Peyer's patch (tissue), 4 donors: ENCODE results near the gene GID8. TPM values are rescaled to one million over a fixed set of nuclear protein-coding genes. Genes with fewer than 3 reads are reported as not detected.

Source experiments
- DNase-seq, 3 donors: peaks; one replicate each; pipeline ENCODE4 v3.0.0-alpha.2; 2017 to 2019
- H3K27ac ChIP-seq, 4 donors: fragments of 200-600 bp; sonication (generic); one replicate each; pipeline ENCODE4 v1.5.1; 2016 to 2019
- H3K27me3 ChIP-seq, 2 donors: fragments of 200-600 bp; sonication (generic); one replicate each; pipeline ENCODE4 v1.5.1; 2019
- H3K36me3 ChIP-seq, 3 donors: fragments of 200-600 bp; sonication (generic); one replicate each; pipeline ENCODE4 v1.5.1; 2016 to 2019
- H3K4me1 ChIP-seq, 4 donors: fragments of 200-600 bp; sonication (generic); one replicate each; pipeline ENCODE4 v1.5.1; 2016 to 2019
- H3K4me3 ChIP-seq, 4 donors: fragments of 200-600 bp; sonication (generic); 1 replicate in 3 of 4; 2 replicates in 1 of 4; pipeline ENCODE4 v1.5.1; 2016 to 2019; ENCODE audit warnings: mild to moderate bottlenecking in 1 of 4
- H3K9me3 ChIP-seq, 4 donors: fragments of 200-600 bp; sonication (generic); one replicate each; pipeline ENCODE4 v1.5.1; 2016 to 2019; ENCODE audit warnings: mild to moderate bottlenecking in 1 of 4
- POLR2A ChIP-seq, 2 donors: fragments of 450-650 bp; IDR thresholded peaks; one replicate each; pipeline ENCODE4 v1.5.1; 2017; ENCODE audit warnings: antibody characterized with exemption in 2 of 2, mild to moderate bottlenecking in 2 of 2, moderate library complexity in 2 of 2
- total RNA-seq, 4 donors: library from RNA; depleted of rRNA; stranded (reverse); fragments of >200 nt; gene quantifications; one replicate each; pipeline ENCODE4 v1.1.0, GENCODE V29; 2016
- TF ChIP-seq, protein P1 (sequence below), 6 experiments: fragments of 450-650 bp in 4 of 6; fragments of 200-600 bp in 2 of 6; sonication (generic) in 1 of 6; IDR thresholded peaks; one replicate each; pipeline ENCODE4 v1.5.1; 2017 to 2019; ENCODE audit warnings: antibody characterized with exemption in 6 of 6, mild to moderate bottlenecking in 3 of 6, moderate library complexity in 1 of 6

GID8 gene
- total RNA-seq, 4 donors from 2014 or later: 22.3 to 26.5 (median 24.0) TPM

DNA sequence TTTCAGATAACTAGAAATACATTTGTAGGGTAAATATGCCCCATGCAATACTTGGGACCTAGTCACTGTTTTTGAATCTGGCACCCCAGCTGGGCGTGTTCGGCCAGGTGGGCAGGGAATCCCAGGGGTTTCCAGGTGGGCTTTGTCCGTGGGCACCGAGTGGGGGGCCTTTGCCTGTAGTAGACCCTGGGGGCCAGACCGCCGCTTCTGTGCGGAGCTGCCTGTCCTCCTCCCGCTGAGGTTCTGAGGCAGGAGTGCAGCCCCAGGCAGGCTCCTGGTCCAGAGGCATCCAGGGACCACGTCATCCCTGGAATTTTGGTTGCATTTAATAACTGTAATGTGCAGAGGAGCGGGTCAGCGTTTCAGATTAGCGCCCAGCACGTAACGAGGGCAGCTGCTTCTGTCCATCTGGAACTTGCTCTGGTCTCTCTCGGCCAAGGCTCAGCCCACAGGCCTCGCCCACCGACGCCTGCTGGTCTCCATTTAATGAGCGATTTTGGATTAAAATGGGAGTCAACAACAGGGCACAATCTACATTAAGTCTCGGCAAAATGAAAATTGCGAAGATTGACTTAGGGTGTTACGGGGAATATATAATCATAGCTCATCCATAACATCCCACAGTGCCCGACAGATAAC is 56.0 kb downstream of the GID8 start:
- no peak for DNase-seq
- Histone ChIP-seq H3K27me3 (no peaks in the 10 kb centered on the region), H3K4me3 (no peak overlapping the region), H3K36me3 (no peaks in the 10 kb centered on the region), H3K4me1 (no peaks in the 10 kb centered on the region), H3K9me3 (no peaks in the 10 kb centered on the region), H3K27ac (no peak overlapping the region)
- TF ChIP-seq POLR2A (IDR thresholded peaks at IDR 0.05): no peak
- TF ChIP-seq, protein P1, sequence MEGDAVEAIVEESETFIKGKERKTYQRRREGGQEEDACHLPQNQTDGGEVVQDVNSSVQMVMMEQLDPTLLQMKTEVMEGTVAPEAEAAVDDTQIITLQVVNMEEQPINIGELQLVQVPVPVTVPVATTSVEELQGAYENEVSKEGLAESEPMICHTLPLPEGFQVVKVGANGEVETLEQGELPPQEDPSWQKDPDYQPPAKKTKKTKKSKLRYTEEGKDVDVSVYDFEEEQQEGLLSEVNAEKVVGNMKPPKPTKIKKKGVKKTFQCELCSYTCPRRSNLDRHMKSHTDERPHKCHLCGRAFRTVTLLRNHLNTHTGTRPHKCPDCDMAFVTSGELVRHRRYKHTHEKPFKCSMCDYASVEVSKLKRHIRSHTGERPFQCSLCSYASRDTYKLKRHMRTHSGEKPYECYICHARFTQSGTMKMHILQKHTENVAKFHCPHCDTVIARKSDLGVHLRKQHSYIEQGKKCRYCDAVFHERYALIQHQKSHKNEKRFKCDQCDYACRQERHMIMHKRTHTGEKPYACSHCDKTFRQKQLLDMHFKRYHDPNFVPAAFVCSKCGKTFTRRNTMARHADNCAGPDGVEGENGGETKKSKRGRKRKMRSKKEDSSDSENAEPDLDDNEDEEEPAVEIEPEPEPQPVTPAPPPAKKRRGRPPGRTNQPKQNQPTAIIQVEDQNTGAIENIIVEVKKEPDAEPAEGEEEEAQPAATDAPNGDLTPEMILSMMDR (IDR thresholded peaks at IDR 0.05): no peak

DNA sequence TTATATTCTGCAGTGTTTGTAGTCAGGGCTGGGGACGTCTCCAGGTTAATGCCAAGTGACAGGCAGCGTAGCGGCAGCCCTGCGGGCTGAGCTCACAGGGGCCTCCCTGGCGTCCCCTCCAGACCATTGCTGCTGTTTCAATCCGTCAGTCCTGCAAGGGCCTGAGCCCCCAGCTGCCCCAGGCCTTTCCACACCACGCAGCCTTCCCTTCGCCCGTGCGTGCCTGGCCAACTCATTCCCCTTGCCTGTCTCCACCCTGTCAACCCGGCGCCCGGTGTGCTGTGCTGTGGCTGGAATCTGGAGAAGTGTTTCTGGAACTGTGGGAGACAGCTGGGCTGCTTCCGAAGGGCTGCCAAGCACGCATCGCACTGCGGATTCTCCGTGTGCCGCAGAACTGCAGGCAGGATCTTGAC is 56.9 kb downstream of the GID8 start:
- Histone ChIP-seq H3K27ac (no peak overlapping the region), H3K27me3 (no peaks in the 10 kb centered on the region), H3K36me3 (no peaks in the 10 kb centered on the region), H3K4me1 (no peaks in the 10 kb centered on the region), H3K9me3 (no peaks in the 10 kb centered on the region), H3K4me3 (no peak overlapping the region)
- no peak for DNase-seq
- no peak for TF ChIP-seq POLR2A (IDR thresholded peaks at IDR 0.05)
- TF ChIP-seq, protein P1 (IDR thresholded peaks at IDR 0.05): no peak

DNA sequence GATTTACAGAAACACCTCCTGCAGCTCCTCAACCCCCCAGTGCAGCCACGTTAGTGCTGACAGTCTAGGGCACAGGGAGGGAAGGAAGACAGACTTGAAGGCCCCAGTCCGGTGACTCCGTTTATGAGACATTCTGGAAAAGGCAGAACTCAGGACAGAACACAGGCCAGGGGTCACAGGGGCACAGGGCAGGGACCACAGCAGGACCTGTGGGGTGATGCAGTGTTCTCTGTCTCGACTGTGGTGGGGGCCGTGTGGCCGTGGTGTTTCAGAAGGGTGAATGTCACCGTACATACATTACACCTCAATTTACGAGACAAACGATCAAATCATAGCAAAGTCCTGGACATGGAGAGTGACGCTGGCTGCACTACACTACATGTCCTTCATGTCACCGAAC is 57.5 kb downstream of the GID8 start:
- Histone ChIP-seq H3K9me3 (no peaks in the 10 kb centered on the region), H3K27me3 (no peaks in the 10 kb centered on the region), H3K4me1 (no peaks in the 10 kb centered on the region), H3K27ac (no peak overlapping the region), H3K36me3 (no peaks in the 10 kb centered on the region), H3K4me3 (no peak overlapping the region)
- TF ChIP-seq, protein P1 (IDR thresholded peaks at IDR 0.05): no peak
- no peak for TF ChIP-seq POLR2A (IDR thresholded peaks at IDR 0.05)
- DNase-seq: no peak

DNA sequence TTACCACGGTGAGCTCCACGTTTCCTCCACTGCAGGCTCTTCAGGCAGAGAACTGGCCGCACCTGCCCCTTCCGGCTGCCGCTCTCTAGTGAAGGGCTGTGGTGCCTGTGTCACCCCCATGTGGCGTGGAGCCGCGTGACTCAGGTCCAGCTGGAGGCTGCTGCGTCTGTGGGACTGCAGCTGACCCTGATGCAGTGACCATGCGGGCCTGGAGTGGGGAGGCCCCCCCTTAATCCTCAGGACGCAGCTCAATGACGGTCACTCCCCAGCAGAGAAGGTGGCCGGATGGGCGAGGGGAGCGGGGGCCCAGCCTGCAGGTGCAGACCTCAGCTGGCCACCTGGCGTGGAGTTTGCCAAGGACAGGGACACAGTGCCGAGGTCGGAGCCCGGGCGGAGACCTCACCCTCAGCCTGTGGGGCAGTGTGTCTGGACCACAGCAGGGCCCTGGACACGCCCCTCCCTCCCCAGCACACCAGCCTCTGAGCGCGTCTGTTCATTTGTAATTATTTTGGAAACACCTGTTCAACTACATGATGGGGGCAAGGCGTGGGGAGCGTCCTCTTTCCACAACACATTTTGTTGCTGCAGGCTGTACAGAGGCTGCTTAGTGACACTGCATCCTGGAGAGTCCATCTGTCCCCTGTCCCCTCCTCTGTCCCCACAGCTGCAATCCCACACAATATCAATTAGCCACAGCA is 58.1 kb downstream of the GID8 start:
- TF ChIP-seq, protein P1 (IDR thresholded peaks at IDR 0.05): no peak
- no peak for TF ChIP-seq POLR2A (IDR thresholded peaks at IDR 0.05)
- no peaks in the 10 kb centered on the region for H3K4me1 ChIP-seq
- H3K27me3 ChIP-seq: no peaks in the 10 kb centered on the region
- DNase-seq: no peak
- no peaks in the 10 kb centered on the region for H3K36me3 ChIP-seq
- H3K4me3 ChIP-seq: no peak overlapping the region
- no peaks in the 10 kb centered on the region for H3K9me3 ChIP-seq
- H3K27ac ChIP-seq: no peak overlapping the region

DNA sequence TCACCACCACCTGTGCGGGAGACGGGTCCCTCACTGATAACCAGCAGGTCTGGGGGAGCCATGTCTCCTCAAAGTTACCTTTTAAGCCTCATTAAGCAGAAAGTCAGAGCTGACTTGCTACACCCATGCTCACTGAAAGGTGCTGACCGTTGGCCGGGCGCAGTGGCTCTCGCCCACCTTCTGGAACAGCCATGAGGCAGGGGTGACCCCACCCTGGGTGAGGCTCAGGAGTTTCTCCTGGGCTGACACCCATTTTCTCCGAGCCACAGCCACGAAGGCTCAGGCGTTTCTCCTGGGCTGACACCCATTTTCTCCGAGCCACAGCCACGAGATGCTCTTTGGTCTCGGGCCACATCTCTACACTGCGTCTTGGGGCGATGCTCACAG is 58.6 kb downstream of the GID8 start:
- no peak for DNase-seq
- H3K4me3 ChIP-seq: no peak overlapping the region
- H3K27me3 ChIP-seq: no peaks in the 10 kb centered on the region
- no peaks in the 10 kb centered on the region for H3K36me3 ChIP-seq
- no peak overlapping the region for H3K27ac ChIP-seq
- no peaks in the 10 kb centered on the region for H3K9me3 ChIP-seq
- no peak for TF ChIP-seq POLR2A (IDR thresholded peaks at IDR 0.05)
- TF ChIP-seq, protein P1 (IDR thresholded peaks at IDR 0.05): no peak
- no peaks in the 10 kb centered on the region for H3K4me1 ChIP-seq
